ENCODE results near the gene HOXD10. TPM values are rescaled to one million over a fixed set of nuclear protein-coding genes. Genes with fewer than 3 reads are reported as not detected.

The HOXD10 gene
- total RNA-seq, 2 donors from 2014 or later = 10.4 to 32.5 TPM

DNA sequence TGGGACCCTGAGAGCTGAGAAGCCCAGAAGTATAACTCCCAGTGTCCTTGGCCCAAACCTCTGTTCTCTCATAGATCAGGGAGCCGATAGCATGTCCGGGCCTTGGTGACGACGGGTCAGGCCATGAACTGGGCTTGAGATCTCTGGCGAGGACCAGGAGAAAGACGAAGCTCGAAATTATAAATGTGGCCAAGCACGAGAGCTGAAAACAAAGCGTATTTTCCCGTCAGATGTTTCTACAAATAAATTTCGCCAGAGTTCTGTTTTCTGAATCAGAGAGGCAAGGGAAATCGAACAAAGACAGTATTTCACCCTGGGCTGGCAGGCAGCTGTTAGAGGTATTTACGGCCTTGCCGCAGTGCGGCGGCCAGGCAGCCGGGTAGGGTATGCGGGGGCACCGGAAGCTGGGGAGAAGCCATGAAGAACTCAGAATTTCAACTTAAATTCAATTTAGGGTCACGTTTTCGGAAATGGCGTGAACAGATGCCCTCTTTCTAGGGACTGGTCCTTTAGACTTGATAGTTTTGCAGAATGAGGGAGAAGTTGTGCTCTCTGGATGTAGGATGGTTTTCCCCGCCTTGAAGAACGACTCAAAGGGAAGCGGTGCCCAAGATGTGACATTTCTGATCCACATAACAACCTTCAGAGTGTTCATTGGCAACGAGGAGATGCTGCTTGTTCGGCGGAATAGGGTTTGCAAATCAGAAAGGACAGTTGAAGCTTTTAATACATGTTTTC is 22.5 kb downstream of the HOXD10 start:
- 62% methylated on average over 28 of the region's 28 CpGs for WGBS
- TF ChIP-seq POLR2AphosphoS5 (IDR thresholded peaks at IDR 0.05) (no peak), POLR2A (IDR thresholded peaks at IDR 0.05) (no peak)
- TF ChIP-seq, protein P1, sequence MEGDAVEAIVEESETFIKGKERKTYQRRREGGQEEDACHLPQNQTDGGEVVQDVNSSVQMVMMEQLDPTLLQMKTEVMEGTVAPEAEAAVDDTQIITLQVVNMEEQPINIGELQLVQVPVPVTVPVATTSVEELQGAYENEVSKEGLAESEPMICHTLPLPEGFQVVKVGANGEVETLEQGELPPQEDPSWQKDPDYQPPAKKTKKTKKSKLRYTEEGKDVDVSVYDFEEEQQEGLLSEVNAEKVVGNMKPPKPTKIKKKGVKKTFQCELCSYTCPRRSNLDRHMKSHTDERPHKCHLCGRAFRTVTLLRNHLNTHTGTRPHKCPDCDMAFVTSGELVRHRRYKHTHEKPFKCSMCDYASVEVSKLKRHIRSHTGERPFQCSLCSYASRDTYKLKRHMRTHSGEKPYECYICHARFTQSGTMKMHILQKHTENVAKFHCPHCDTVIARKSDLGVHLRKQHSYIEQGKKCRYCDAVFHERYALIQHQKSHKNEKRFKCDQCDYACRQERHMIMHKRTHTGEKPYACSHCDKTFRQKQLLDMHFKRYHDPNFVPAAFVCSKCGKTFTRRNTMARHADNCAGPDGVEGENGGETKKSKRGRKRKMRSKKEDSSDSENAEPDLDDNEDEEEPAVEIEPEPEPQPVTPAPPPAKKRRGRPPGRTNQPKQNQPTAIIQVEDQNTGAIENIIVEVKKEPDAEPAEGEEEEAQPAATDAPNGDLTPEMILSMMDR (IDR thresholded peaks at IDR 0.05) = no peak
- Histone ChIP-seq H3K36me3 (no peaks in the 10 kb centered on the region), H3K4me3 (no peak overlapping the region), H3K27ac (no peak overlapping the region), H3K27me3 (replicated peaks; ENCODE audit: insufficient read depth) (no peaks in the 10 kb centered on the region), H3K9me3 (no peaks in the 10 kb centered on the region), H3K4me1 (replicated peaks) (no peaks in the 10 kb centered on the region)
- DNase-seq (ENCODE audit: low spot score) = no peak
- intact Hi-C loops (cut with DNase I) = no loop called here

DNA sequence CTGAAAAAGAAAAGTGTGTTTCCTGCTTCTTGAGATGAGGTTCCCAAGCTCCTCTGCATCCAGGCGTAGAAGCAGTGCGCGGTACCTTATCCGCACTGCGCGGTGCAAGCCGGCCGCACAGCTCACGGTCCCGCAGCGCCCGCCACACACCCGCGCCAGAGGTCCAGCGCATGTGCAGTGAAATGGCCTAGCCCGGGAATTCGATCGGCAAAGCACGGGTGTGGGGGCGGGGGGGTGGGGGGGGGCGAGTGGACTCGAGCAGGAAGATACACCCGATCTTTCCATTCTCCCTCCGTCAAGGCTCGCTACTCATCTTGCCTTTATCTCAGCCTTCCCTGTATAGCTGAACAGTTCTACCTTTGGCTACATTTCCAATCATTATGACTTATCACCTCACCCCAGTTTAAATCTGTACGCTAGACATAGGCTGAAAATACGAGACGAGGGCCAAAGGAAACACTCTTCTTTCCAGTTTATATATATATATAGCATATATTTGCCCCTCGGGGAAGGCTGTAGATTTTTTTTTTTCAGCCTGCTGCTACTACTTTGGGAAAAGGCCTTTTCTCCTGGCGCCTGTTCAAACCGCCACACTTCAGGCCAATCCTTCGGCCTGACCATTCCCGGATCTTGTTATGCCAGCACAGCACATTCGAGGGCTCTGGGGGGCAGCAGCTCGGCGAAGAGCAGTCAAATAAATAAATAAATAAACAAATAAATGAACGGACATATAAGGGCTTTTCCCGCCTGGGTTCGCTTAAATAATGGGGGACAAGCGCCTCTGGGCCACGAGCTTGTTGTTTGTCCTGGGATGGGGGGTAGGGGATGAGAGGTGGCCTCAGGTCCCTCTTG is 23.3 kb downstream of the HOXD10 start:
- no peaks in the 10 kb centered on the region for H3K36me3 ChIP-seq
- H3K9me3 ChIP-seq = no peaks in the 10 kb centered on the region
- no peaks in the 10 kb centered on the region for H3K4me1 ChIP-seq (replicated peaks)
- DNase-seq (ENCODE audit: low spot score) = no peak
- intact Hi-C loops (cut with DNase I) = loop anchor here (1.0 to 5.0 kb wide), 3 partner anchors 315 to 497 kb away; no protein-coding TSS in a partner anchor
- no peak overlapping the region for H3K27ac ChIP-seq
- no peaks in the 10 kb centered on the region for H3K27me3 ChIP-seq (replicated peaks; ENCODE audit: insufficient read depth)
- TF ChIP-seq, protein P1 (IDR thresholded peaks at IDR 0.05) = no peak
- TF ChIP-seq POLR2AphosphoS5 (IDR thresholded peaks at IDR 0.05) = no peak
- TF ChIP-seq POLR2A (IDR thresholded peaks at IDR 0.05) = no peak
- H3K4me3 ChIP-seq = peak overlapping the region; percentile 27 to 35
- WGBS = 36% methylated on average over 41 of the region's 41 CpGs

DNA sequence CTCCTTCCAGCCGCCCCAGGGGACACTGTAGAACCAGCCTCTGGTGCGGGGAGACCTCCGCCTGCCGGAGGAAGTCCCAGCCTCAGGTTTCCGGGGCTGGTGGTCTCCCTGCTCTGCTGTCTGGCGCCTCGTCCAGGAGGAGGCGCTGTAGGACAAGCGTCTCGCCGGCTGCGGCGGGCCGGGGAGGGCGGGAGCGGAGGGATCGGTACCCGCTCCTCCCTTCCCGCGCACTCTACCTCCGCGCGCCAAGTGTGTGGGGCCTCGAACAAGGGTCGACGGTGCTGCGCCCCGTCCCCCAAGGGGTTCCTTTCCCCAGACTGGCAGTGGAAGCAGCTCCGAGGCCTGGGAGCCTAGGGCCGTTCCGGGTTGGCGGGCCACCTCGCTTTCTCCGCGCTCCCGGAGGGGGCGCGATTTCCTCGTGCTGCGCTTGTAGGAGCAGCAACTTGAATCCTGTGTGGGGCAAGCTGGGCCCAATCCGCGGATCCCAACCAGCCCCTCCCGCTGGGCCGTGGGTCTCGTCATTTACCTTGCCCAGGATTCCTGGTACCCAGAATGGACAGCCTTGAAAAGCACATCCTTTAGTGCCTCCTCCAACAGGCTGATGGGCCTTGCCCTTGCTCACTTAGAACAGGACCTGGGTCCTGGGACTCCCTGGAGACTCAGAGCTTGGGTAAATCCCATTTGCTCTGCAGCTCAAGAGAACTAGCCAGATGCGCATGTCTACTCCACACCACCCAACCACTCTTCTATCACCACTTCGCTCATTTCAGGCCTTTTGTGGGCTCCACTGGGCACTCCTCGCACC is 24.1 kb downstream of the HOXD10 start:
- Histone ChIP-seq H3K27ac (no peak overlapping the region), H3K9me3 (no peaks in the 10 kb centered on the region), H3K36me3 (no peaks in the 10 kb centered on the region), H3K4me3 (peak overlapping the region; percentile 27 to 35), H3K27me3 (replicated peaks; ENCODE audit: insufficient read depth) (no peaks in the 10 kb centered on the region), H3K4me1 (replicated peaks) (no peaks in the 10 kb centered on the region)
- peak; percentile 47 for DNase-seq (ENCODE audit: low spot score)
- WGBS = 11% methylated on average over 47 of the region's 48 CpGs
- intact Hi-C loops (cut with DNase I) = loop anchor here (1.0 to 5.0 kb wide), 3 partner anchors 315 to 497 kb away; no protein-coding TSS in a partner anchor
- TF ChIP-seq POLR2A (IDR thresholded peaks at IDR 0.05) (no peak), POLR2AphosphoS5 (IDR thresholded peaks at IDR 0.05) (peak; percentile 41)
- TF ChIP-seq, protein P1 (IDR thresholded peaks at IDR 0.05) = peak; percentile 86 to 91 (median 89)

DNA sequence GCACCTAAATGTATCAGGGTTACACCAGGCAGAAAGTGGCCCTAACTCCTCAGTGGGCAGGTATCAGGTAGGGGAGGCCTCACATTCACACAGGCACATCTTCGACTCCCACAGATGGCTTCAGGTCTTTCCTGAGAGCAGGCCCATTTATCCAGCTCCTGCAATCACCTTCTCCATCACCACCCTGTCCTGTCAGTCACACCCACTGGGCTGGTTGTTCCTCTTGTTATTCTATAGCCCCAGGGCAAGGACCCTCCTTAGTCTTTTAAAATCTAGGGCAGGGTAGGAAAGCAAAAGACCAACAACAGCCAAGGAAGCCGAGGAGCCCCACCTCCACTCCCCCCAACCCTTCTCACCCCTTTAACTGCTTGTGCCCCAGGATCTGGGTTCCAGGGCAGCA is 25.7 kb downstream of the HOXD10 start:
- Histone ChIP-seq H3K4me1 (replicated peaks) (no peaks in the 10 kb centered on the region), H3K27ac (no peak overlapping the region), H3K4me3 (no peak overlapping the region), H3K9me3 (no peaks in the 10 kb centered on the region), H3K36me3 (no peaks in the 10 kb centered on the region), H3K27me3 (replicated peaks; ENCODE audit: insufficient read depth) (no peaks in the 10 kb centered on the region)
- TF ChIP-seq, protein P1 (IDR thresholded peaks at IDR 0.05) = no peak
- TF ChIP-seq POLR2A (IDR thresholded peaks at IDR 0.05) (no peak), POLR2AphosphoS5 (IDR thresholded peaks at IDR 0.05) (no peak)
- no peak for DNase-seq (ENCODE audit: low spot score)
- intact Hi-C loops (cut with DNase I) = loop anchor here (5.0 kb wide), 1 partner anchor 495 kb away; no protein-coding TSS in a partner anchor
- WGBS = 96% methylated on average over 2 of the region's 2 CpGs
